GM23338 (cell line): ENCODE results near the gene CIITA. TPM values are rescaled to one million over a fixed set of nuclear protein-coding genes. Genes with fewer than 3 reads are reported as not detected.
A peak's percentile ranks its signal among the peaks of the same experiment; 100 is the strongest.

Experiments
- ATAC-seq: fragments of 200-7000 bp; cut with Tn5 transposase; 3 replicates; pipeline ENCODE4 v1.9.1; 2020
- DNase-seq: peaks from one replicate; pipeline ENCODE4 v3.0.0-alpha.2; 2015; ENCODE audit warnings: low spot score
- H2AFZ ChIP-seq: fragments of 200-600 bp; sonication (generic); 2 replicates; pipeline ENCODE4 v1.8.0; 2016; ENCODE audit warnings: antibody characterized with exemption, mild to moderate bottlenecking, moderate library complexity
- H3F3A ChIP-seq: fragments of 200-600 bp; sonication (generic); replicated peaks from 2 replicates; pipeline ENCODE4 v1.8.0; 2017; ENCODE audit warnings: antibody characterized with exemption, mixed run types, low read depth
- H3K27ac ChIP-seq: fragments of 200-600 bp; sonication (generic); 2 replicates; pipeline ENCODE4 v1.6.1; 2016; ENCODE audit warnings: low read depth
- H3K27me3 ChIP-seq: fragments of 200-600 bp; sonication (generic); 2 replicates; pipeline ENCODE4 v1.8.0; 2016; ENCODE audit warnings: mild to moderate bottlenecking, mixed run types, moderate library complexity; ENCODE audit not compliant: insufficient read depth
- H3K36me3 ChIP-seq: fragments of 200-600 bp; sonication (generic); 2 replicates; pipeline ENCODE4 v1.8.0; 2016; ENCODE audit warnings: mild to moderate bottlenecking; ENCODE audit not compliant: insufficient read depth
- H3K4me1 ChIP-seq: fragments of 200-600 bp; sonication (generic); 2 replicates; pipeline ENCODE4 v1.8.0; 2016; ENCODE audit warnings: mild to moderate bottlenecking, moderate library complexity; ENCODE audit not compliant: insufficient read depth
- H3K4me2 ChIP-seq: fragments of 200-600 bp; sonication (generic); 2 replicates; pipeline ENCODE4 v1.7.1; 2017; ENCODE audit warnings: mixed run types
- H3K4me3 ChIP-seq: fragments of 200-600 bp; sonication (generic); 2 replicates; pipeline ENCODE4 v1.6.1; 2016; ENCODE audit warnings: mixed run types
- H3K79me2 ChIP-seq: fragments of 200-600 bp; sonication (generic); replicated peaks from 2 replicates; pipeline ENCODE4 v1.8.0; 2017; ENCODE audit warnings: mild to moderate bottlenecking; ENCODE audit not compliant: insufficient read depth
- H3K9me2 ChIP-seq: fragments of 200-600 bp; sonication (generic); 2 replicates; pipeline ENCODE4 v1.8.0; 2017; ENCODE audit not compliant: insufficient read depth
- H4K20me1 ChIP-seq: fragments of 200-600 bp; sonication (generic); replicated peaks from 2 replicates; pipeline ENCODE4 v1.8.0; 2017; ENCODE audit warnings: mild to moderate bottlenecking; ENCODE audit not compliant: insufficient read depth
- H3K27ac Mint-ChIP-seq: 2 replicates; pipeline ENCODE4 v1.8.0; 2020; ENCODE audit warnings: inconsistent platforms, mild to moderate bottlenecking, moderate library complexity, mixed read lengths
- H3K27me3 Mint-ChIP-seq: 3 replicates; pipeline ENCODE4 v1.8.0; 2022; ENCODE audit warnings: low read depth, mild to moderate bottlenecking, moderate library complexity, mixed read lengths, inconsistent platforms; ENCODE audit not compliant: insufficient read depth, poor library complexity
- H3K36me3 Mint-ChIP-seq: 3 replicates; pipeline ENCODE4 v1.8.0; 2021; ENCODE audit warnings: low read depth, mild to moderate bottlenecking, inconsistent platforms, moderate library complexity, mixed read lengths
- H3K4me1 Mint-ChIP-seq: 3 replicates; pipeline ENCODE4 v1.8.0; 2020; ENCODE audit warnings: mild to moderate bottlenecking, inconsistent platforms, mixed read lengths
- H3K4me3 Mint-ChIP-seq: 3 replicates; pipeline ENCODE4 v1.8.0; 2021; ENCODE audit warnings: moderate library complexity, mild to moderate bottlenecking, inconsistent platforms, mixed read lengths
- H3K9me3 Mint-ChIP-seq: 3 replicates; pipeline ENCODE4 v1.8.0; 2020; ENCODE audit warnings: moderate library complexity, mild to moderate bottlenecking, inconsistent platforms, mixed read lengths
- CREB1 ChIP-seq: fragments of 250-450 bp; sonication (Bioruptor Pico); IDR thresholded peaks from 2 replicates; pipeline ENCODE4 v1.5.0; 2020; ENCODE audit warnings: low read depth, mild to moderate bottlenecking, moderate library complexity
- EZH2 ChIP-seq: fragments of 200-600 bp; sonication (generic); IDR thresholded peaks from one replicate; pipeline ENCODE4 v1.8.0; 2017; ENCODE audit warnings: antibody characterized with exemption, mild to moderate bottlenecking, low read depth; ENCODE audit not compliant: unreplicated experiment
- EZH2phosphoT487 ChIP-seq: fragments of 200-600 bp; sonication (generic); IDR thresholded peaks from one replicate; pipeline ENCODE4 v1.8.1; 2018; ENCODE audit warnings: antibody characterized with exemption; ENCODE audit not compliant: unreplicated experiment
- POLR2AphosphoS5 ChIP-seq: IDR thresholded peaks from 2 replicates; pipeline ENCODE4 v1.6.1; 2016; ENCODE audit warnings: antibody characterized with exemption, low read depth
- ZNF114 ChIP-seq: fragments of 250-450 bp; sonication (Bioruptor Pico); IDR thresholded peaks from 2 replicates; pipeline ENCODE4 v1.5.0; 2020; ENCODE audit warnings: mild to moderate bottlenecking, moderate library complexity
- ZNF331 ChIP-seq: fragments of 250-450 bp; sonication (Bioruptor Pico); IDR thresholded peaks from 2 replicates; pipeline ENCODE4 v1.5.0; 2020; ENCODE audit warnings: low read depth, mild to moderate bottlenecking, moderate library complexity
- polyA plus RNA-seq: library from polyadenylated mRNA; unstranded; fragments of >200 nt; fragmentation: Nextera tagmentation; extraction: Ambion mirVana; gene quantifications from 2 replicates; pipeline ENCODE4 v1.2.1, GENCODE V29; 2016
- total RNA-seq: library from RNA; depleted of rRNA; stranded (reverse); fragments of >200 nt; shearing (Covaris generic); gene quantifications from 2 replicates; pipeline ENCODE4 v1.2.3, GENCODE V29; 2014
- TF ChIP-seq, protein P1 (sequence below), 2 experiments: fragments of 200-600 bp in 1 of 2; sonication (generic) in 1 of 2; conservative IDR thresholded peaks; 2 replicates each; pipeline versions ENCODE4 v1.5.1 to v1.6.1; 2016 to 2017; ENCODE audit warnings: antibody characterized with exemption in 2 of 2, low read depth in 2 of 2, mild to moderate bottlenecking in 2 of 2, moderate library complexity in 1 of 2
- TF ChIP-seq, protein P2 (sequence below): IDR thresholded peaks from 2 replicates; pipeline ENCODE4 v1.6.1; 2016; ENCODE audit warnings: antibody characterized with exemption
- TF ChIP-seq, protein P3 (sequence below): fragments of 250-450 bp; sonication (Bioruptor Pico); IDR thresholded peaks from 2 replicates; pipeline ENCODE4 v1.5.0; 2020; ENCODE audit warnings: mild to moderate bottlenecking, moderate library complexity

Gene CIITA
- total and polyA plus RNA-seq, 2 experiments from 2014 or later, result 0.10 to 0.57 TPM

DNA sequence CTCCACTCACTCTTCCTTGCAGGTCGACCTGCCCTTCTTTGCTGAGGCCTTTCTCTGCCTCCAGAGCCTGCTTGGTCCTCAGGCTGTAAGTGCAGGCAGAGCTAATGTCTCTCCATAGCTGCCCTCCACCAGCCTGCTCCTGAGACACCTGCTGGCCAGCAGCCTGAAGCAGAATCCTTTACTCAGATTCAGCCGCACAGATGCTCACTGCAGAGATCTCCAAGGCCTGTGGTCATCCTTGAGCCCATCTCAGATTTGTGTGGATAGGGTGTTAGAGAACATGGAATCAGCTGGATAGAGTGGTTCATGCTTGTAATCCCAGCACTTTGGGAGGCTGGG is 53.7 kb downstream of the CIITA start:
- Histone ChIP-seq H3K79me2 (peaks cover 13% of the 10 kb centered on the region), H3K36me3 (no peaks in the 10 kb centered on the region; the same call in 1 of the 2 replicates), H3K9me2 (no peaks in the 10 kb centered on the region), H3F3A (no peaks in the 10 kb centered on the region), H2AFZ (no peak overlapping the region), H4K20me1 (peaks cover 15% of the 10 kb centered on the region), H3K4me2 (no peak overlapping the region), H3K27me3 (no peaks in the 10 kb centered on the region), H3K4me1 (no peaks in the 10 kb centered on the region), H3K4me3 (no peak overlapping the region), H3K27ac (no peak overlapping the region)
- DNase-seq, result no peak
- Mint-ChIP-seq H3K9me3 (no peaks in the 10 kb centered on the region), H3K36me3 (peaks cover 10% of the 10 kb centered on the region), H3K4me1 (no peaks in the 10 kb centered on the region), H3K27me3 (peaks cover 6% of the 10 kb centered on the region), H3K27ac (no peak overlapping the region), H3K4me3 (no peak overlapping the region)
- ATAC-seq, result peak; percentile 53; the same call in 2 of the 3 replicates
- TF ChIP-seq, protein P1, sequence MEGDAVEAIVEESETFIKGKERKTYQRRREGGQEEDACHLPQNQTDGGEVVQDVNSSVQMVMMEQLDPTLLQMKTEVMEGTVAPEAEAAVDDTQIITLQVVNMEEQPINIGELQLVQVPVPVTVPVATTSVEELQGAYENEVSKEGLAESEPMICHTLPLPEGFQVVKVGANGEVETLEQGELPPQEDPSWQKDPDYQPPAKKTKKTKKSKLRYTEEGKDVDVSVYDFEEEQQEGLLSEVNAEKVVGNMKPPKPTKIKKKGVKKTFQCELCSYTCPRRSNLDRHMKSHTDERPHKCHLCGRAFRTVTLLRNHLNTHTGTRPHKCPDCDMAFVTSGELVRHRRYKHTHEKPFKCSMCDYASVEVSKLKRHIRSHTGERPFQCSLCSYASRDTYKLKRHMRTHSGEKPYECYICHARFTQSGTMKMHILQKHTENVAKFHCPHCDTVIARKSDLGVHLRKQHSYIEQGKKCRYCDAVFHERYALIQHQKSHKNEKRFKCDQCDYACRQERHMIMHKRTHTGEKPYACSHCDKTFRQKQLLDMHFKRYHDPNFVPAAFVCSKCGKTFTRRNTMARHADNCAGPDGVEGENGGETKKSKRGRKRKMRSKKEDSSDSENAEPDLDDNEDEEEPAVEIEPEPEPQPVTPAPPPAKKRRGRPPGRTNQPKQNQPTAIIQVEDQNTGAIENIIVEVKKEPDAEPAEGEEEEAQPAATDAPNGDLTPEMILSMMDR (conservative IDR thresholded peaks at IDR 0.05; ENCODE audit: low read depth in 2 of 2), result peak; percentile 18 to 33; a peak in 3 of 4 replicates
- TF ChIP-seq ZNF331, result no peak

DNA sequence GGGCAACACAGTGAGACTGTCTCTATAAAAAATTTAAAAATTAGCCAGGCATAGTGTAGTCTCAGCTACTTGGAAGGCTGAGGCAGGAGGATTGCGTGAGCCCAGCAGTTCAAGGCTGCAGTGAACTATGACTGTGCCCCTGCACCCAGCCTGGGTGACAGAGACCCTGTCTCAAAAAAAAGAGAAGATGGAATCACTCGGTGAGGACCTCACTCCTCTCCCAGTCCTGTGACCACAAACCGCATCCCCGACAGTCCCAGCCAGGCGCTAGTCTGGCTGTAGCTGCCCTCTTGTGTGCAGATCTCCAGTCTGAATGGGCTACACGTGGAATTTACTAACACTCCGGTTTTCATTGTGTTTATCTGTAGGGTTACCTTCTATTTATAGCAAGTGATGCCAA is 54.1 kb downstream of the CIITA start:
- H3F3A ChIP-seq, result no peaks in the 10 kb centered on the region
- no peaks in the 10 kb centered on the region; the same call in 1 of the 2 replicates for H3K36me3 ChIP-seq
- H3K27ac ChIP-seq, result no peak overlapping the region
- no peaks in the 10 kb centered on the region for H3K27me3 ChIP-seq
- no peak overlapping the region for H3K4me2 ChIP-seq
- Mint-ChIP-seq H3K4me3 (no peak overlapping the region), H3K9me3 (no peaks in the 10 kb centered on the region), H3K4me1 (no peaks in the 10 kb centered on the region), H3K27ac (no peak overlapping the region), H3K36me3 (peaks cover 10% of the 10 kb centered on the region), H3K27me3 (peaks cover 3% of the 10 kb centered on the region)
- H3K9me2 ChIP-seq, result no peaks in the 10 kb centered on the region
- no peaks in the 10 kb centered on the region for H3K4me1 ChIP-seq
- H3K4me3 ChIP-seq, result no peak overlapping the region
- peaks cover 16% of the 10 kb centered on the region for H4K20me1 ChIP-seq
- TF ChIP-seq EZH2phosphoT487, result no peak
- TF ChIP-seq, protein P2, sequence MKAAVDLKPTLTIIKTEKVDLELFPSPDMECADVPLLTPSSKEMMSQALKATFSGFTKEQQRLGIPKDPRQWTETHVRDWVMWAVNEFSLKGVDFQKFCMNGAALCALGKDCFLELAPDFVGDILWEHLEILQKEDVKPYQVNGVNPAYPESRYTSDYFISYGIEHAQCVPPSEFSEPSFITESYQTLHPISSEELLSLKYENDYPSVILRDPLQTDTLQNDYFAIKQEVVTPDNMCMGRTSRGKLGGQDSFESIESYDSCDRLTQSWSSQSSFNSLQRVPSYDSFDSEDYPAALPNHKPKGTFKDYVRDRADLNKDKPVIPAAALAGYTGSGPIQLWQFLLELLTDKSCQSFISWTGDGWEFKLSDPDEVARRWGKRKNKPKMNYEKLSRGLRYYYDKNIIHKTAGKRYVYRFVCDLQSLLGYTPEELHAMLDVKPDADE, result no peak
- TF ChIP-seq ZNF114 (CRISPR knock-in tag), result no peak
- TF ChIP-seq CREB1 (CRISPR knock-in tag), result no peak
- TF ChIP-seq, protein P3, sequence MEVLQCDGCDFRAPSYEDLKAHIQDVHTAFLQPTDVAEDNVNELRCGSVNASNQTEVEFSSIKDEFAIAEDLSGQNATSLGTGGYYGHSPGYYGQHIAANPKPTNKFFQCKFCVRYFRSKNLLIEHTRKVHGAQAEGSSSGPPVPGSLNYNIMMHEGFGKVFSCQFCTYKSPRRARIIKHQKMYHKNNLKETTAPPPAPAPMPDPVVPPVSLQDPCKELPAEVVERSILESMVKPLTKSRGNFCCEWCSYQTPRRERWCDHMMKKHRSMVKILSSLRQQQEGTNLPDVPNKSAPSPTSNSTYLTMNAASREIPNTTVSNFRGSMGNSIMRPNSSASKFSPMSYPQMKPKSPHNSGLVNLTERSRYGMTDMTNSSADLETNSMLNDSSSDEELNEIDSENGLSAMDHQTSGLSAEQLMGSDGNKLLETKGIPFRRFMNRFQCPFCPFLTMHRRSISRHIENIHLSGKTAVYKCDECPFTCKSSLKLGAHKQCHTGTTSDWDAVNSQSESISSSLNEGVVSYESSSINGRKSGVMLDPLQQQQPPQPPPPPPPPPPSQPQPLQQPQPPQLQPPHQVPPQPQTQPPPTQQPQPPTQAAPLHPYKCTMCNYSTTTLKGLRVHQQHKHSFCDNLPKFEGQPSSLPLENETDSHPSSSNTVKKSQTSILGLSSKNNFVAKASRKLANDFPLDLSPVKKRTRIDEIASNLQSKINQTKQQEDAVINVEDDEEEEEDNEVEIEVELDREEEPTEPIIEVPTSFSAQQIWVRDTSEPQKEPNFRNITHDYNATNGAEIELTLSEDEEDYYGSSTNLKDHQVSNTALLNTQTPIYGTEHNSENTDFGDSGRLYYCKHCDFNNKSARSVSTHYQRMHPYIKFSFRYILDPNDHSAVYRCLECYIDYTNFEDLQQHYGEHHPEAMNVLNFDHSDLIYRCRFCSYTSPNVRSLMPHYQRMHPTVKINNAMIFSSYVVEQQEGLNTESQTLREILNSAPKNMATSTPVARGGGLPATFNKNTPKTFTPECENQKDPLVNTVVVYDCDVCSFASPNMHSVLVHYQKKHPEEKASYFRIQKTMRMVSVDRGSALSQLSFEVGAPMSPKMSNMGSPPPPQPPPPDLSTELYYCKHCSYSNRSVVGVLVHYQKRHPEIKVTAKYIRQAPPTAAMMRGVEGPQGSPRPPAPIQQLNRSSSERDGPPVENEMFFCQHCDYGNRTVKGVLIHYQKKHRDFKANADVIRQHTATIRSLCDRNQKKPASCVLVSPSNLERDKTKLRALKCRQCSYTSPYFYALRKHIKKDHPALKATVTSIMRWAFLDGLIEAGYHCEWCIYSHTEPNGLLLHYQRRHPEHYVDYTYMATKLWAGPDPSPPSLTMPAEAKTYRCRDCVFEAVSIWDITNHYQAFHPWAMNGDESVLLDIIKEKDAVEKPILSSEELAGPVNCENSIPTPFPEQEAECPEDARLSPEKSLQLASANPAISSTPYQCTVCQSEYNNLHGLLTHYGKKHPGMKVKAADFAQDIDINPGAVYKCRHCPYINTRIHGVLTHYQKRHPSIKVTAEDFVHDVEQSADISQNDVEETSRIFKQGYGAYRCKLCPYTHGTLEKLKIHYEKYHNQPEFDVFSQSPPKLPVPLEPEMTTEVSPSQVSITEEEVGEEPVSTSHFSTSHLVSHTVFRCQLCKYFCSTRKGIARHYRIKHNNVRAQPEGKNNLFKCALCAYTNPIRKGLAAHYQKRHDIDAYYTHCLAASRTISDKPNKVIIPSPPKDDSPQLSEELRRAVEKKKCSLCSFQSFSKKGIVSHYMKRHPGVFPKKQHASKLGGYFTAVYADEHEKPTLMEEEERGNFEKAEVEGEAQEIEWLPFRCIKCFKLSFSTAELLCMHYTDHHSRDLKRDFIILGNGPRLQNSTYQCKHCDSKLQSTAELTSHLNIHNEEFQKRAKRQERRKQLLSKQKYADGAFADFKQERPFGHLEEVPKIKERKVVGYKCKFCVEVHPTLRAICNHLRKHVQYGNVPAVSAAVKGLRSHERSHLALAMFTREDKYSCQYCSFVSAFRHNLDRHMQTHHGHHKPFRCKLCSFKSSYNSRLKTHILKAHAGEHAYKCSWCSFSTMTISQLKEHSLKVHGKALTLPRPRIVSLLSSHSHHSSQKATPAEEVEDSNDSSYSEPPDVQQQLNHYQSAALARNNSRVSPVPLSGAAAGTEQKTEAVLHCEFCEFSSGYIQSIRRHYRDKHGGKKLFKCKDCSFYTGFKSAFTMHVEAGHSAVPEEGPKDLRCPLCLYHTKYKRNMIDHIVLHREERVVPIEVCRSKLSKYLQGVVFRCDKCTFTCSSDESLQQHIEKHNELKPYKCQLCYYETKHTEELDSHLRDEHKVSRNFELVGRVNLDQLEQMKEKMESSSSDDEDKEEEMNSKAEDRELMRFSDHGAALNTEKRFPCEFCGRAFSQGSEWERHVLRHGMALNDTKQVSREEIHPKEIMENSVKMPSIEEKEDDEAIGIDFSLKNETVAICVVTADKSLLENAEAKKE (CRISPR knock-in tag), result no peak
- TF ChIP-seq, protein P1 (conservative IDR thresholded peaks at IDR 0.05; ENCODE audit: low read depth in 2 of 2), result no peak
- no peak for TF ChIP-seq POLR2AphosphoS5
- TF ChIP-seq EZH2, result no peak
- ATAC-seq (no peak), DNase-seq (no peak)
- H2AFZ ChIP-seq, result no peak overlapping the region
- H3K79me2 ChIP-seq, result peaks cover 17% of the 10 kb centered on the region
